HepG2 (cell line): ENCODE measurements around the gene DLG2. TPM values are rescaled to one million over a fixed set of nuclear protein-coding genes. Genes with fewer than 3 reads are reported as not detected.
"Not testable (repeated sequence)": the region's sequence is repeated elsewhere in the genome, so short reads cannot be mapped to it uniquely, and the experiment has no call there.

Experiments
- ATAC-seq: fragments of 200-7000 bp; cut with Tn5 transposase; 3 replicates; pipeline ENCODE4 v1.9.1; 2020; ENCODE audit warnings: mild to moderate bottlenecking, moderate library complexity
- BruUV-seq: library from RNA; stranded (reverse); fragments of 400-500 nt; replicated peaks from 2 replicates; lab custom pipeline; 2021; lab: Mats Ljungman, UMichigan
- CTCF ChIA-PET: fragments of 300-600 bp; formaldehyde crosslinking; extraction: SDS; loops from one replicate; lab custom pipeline; 2021; ENCODE audit warnings: low total read pairs, inconsistent platforms, low intra/inter-chr PET ratio; lab: Yijun Ruan, JAX
- POLR2A ChIA-PET: fragments of 350-600 bp; sonication (Branson Sonifier 250); formaldehyde crosslinking; loops from one replicate; lab custom pipeline; 2020; ENCODE audit warnings: antibody characterized with exemption, inconsistent platforms; lab: Yijun Ruan, JAX
- DNase-seq: peaks from one replicate; pipeline ENCODE4 v3.0.0-alpha.2; 2015; ENCODE audit warnings: low spot score
- FAIRE-seq: peaks from 3 replicates; lab custom pipeline; 2011; peaks lifted over from hg19 to GRCh38; lab: Jason Lieb, UNC
- H2AFZ ChIP-seq: one replicate; pipeline ENCODE4 v1.6.1; 2011; ENCODE audit warnings: low read length, inconsistent platforms
- H3K27ac ChIP-seq: fragments of 300-600 bp; 3 replicates; pipeline ENCODE4 v1.8.0; 2011; ENCODE audit warnings: mixed run types, mild to moderate bottlenecking, mixed read lengths, low read length, inconsistent platforms; ENCODE audit not compliant: insufficient read depth; ENCODE audit errors: extremely low read length
- H3K27me3 ChIP-seq, 2 experiments: fragments of 200-600 bp in 1 of 2; 2 replicates in 1 of 2; 3 replicates in 1 of 2; pipeline versions ENCODE4 v1.6.0 to v1.8.0; 2011; ENCODE audit warnings: low read length in 2 of 2, mild to moderate bottlenecking in 2 of 2, moderate library complexity in 2 of 2, inconsistent platforms in 1 of 2; ENCODE audit not compliant: insufficient read depth in 2 of 2, control insufficient read depth in 1 of 2
- H3K36me3 ChIP-seq, 2 experiments: fragments of 200-600 bp in 1 of 2; replicated peaks in 1 of 2; 2 replicates in 1 of 2; 3 replicates in 1 of 2; pipeline versions ENCODE4 v1.5.1 to v1.8.0; 2011; ENCODE audit warnings: low read length in 2 of 2, inconsistent platforms in 1 of 2; ENCODE audit not compliant: insufficient read depth in 2 of 2, control insufficient read depth in 1 of 2
- H3K4me1 ChIP-seq: 2 replicates; pipeline ENCODE4 v1.5.1; 2012; ENCODE audit warnings: low read length, inconsistent platforms; ENCODE audit not compliant: insufficient read depth
- H3K4me2 ChIP-seq: 2 replicates; pipeline ENCODE4 v1.6.0; 2011; ENCODE audit warnings: low read depth, low read length, inconsistent platforms
- H3K4me3 ChIP-seq, 3 experiments: fragments of 200-600 bp in 1 of 3; sonication (generic), shearing (Covaris generic) in 1 of 3; replicated peaks in 1 of 3; 2 replicates each; pipeline ENCODE4 v1.5.1; 2011 to 2016; ENCODE audit warnings: low read length in 3 of 3, inconsistent platforms in 2 of 3, low read depth in 2 of 3, mild to moderate bottlenecking in 2 of 3, control low read depth in 1 of 3, mixed read lengths in 1 of 3; ENCODE audit not compliant: insufficient read depth in 1 of 3
- H3K79me2 ChIP-seq: one replicate; pipeline ENCODE4 v1.6.1; 2011; ENCODE audit warnings: low read length, inconsistent platforms; ENCODE audit not compliant: insufficient read depth
- H3K9ac ChIP-seq: 2 replicates; pipeline ENCODE4 v1.6.0; 2011; ENCODE audit warnings: mild to moderate bottlenecking, low read depth, low read length, inconsistent platforms; ENCODE audit not compliant: insufficient read depth
- H3K9me3 ChIP-seq: 2 replicates; pipeline ENCODE4 v1.5.1; 2012; ENCODE audit warnings: mild to moderate bottlenecking, low read length
- H4K20me1 ChIP-seq: 2 replicates; pipeline ENCODE4 v1.6.0; 2011; ENCODE audit warnings: inconsistent platforms, mild to moderate bottlenecking, low read length, moderate library complexity; ENCODE audit not compliant: insufficient read depth
- MEF2D ChIP-seq: sonication (generic); formaldehyde crosslinking; IDR thresholded peaks from 2 replicates; pipeline ENCODE4 v1.5.1; 2020; ENCODE audit warnings: mild to moderate bottlenecking, missing genetic modification reagents
- MNT ChIP-seq: fragments of 450-650 bp; IDR thresholded peaks from 2 replicates; pipeline ENCODE4 v1.6.1; 2016
- SALL2 ChIP-seq: sonication (generic); formaldehyde crosslinking; IDR thresholded peaks from 2 replicates; pipeline ENCODE4 v1.8.1; 2023; ENCODE audit warnings: mild to moderate bottlenecking, missing genetic modification reagents, inconsistent platforms
- WGBS: methylation state at CpG from one replicate; pipeline ENCODE4 v1.1.6; 2017; ENCODE audit warnings: low lambda C conversion rate; 5-methylcytosine and 5-hydroxymethylcytosine counted together
- in situ Hi-C: cut with HindIII; loops from 2 replicates; pipeline ENCODE4 v1.10.0; 2017; ENCODE audit warnings: low pct_unique_long_range_greater_than_20kb; ENCODE audit not compliant: extremely low pct_ligation_motif_present
- intact Hi-C: fragments of 100-400 bp; cut with micrococcal nuclease; formaldehyde crosslinking; loops from one replicate; pipeline ENCODE4 v1.10.0; 2022; ENCODE audit not compliant: unreplicated experiment
- polyA plus RNA-seq, 8 experiments: library from polyadenylated mRNA; depleted of rRNA in 3 of 8; stranded (reverse) in 7 of 8; unstranded in 1 of 8; fragments of >200 nt; fragmentation: Illumina TruSeq in 4 of 8; extraction: Trizol in 4 of 8; gene quantifications; 2 replicates each; pipeline versions ENCODE4 v1.2.1 to v1.2.3, GENCODE V29; 2011 to 2016; ENCODE audit warnings: low read depth in 4 of 8, missing spikeins in 1 of 8, mixed read lengths in 1 of 8; ENCODE audit not compliant: insufficient read depth in 1 of 8
- total RNA-seq, 5 experiments: library from RNA; depleted of rRNA; stranded (reverse); fragments of >200 nt; fragmentation: Illumina TruSeq; extraction: Trizol; gene quantifications; 2 replicates each; pipeline ENCODE4 v1.2.3, GENCODE V29; 2016; ENCODE audit warnings: low read depth in 1 of 5

The DLG2 gene
- total and polyA plus RNA-seq, 2 of the 13 experiments (the other 11 are each of a cell fraction or from before 2014, with no cell fraction given): 0.46 to 1.0 TPM

- no peak overlapping the region for H3K27ac ChIP-seq
- CTCF ChIA-PET: no interaction called here
- no TSS peak for BruUV-seq
These were observed 395.6 kb downstream of the DLG2 start for GRCh38 chr11:85231588-85231987.

GRCh38 chr11:85229723-85230122, 397.4 kb downstream of the DLG2 start:
- H3K27me3 ChIP-seq, CTCF ChIA-PET, H3K79me2 ChIP-seq, H3K4me3 ChIP-seq, H3K9me3 ChIP-seq, H3K36me3 ChIP-seq, H4K20me1 ChIP-seq, in situ Hi-C loops, DNase-seq, BruUV-seq, H3K4me2 ChIP-seq, POLR2A ChIA-PET, H3K27ac ChIP-seq, H3K9ac ChIP-seq, ATAC-seq, H3K4me1 ChIP-seq, H2AFZ ChIP-seq, intact Hi-C loops, FAIRE-seq: not testable (repeated sequence)
- TF ChIP-seq MNT: peak; percentile 91
- WGBS: 6% methylated on average over 1 of the region's 1 CpG

More at GRCh38 chr11:85231588-85231987, 395.6 kb downstream of the DLG2 start:
- H4K20me1 ChIP-seq: no peaks in the 10 kb centered on the region
- POLR2A ChIA-PET: no interaction called here
- 9% methylated on average over 4 of the region's 4 CpGs for WGBS
- no peak overlapping the region for H3K9ac ChIP-seq
- FAIRE-seq: no peak
- H3K79me2 ChIP-seq: no peaks in the 10 kb centered on the region
- no peak overlapping the region for H3K4me2 ChIP-seq
- H3K9me3 ChIP-seq: no peaks in the 10 kb centered on the region
- in situ Hi-C loops (no loop called here), intact Hi-C loops (no loop called here)
- ATAC-seq: no peak
- H3K27me3 ChIP-seq: no peaks in the 10 kb centered on the region
- no peaks in the 10 kb centered on the region for H3K4me1 ChIP-seq
- no peak overlapping the region for H3K4me3 ChIP-seq
- no peaks in the 10 kb centered on the region for H3K36me3 ChIP-seq
- no peak overlapping the region for H2AFZ ChIP-seq
- DNase-seq: no peak
- TF ChIP-seq MEF2D (CRISPR knock-in tag) (no peak), SALL2 (CRISPR knock-in tag) (no peak)
